ENCODE measurements around the gene CDKAL1. TPM values are rescaled to one million over a fixed set of nuclear protein-coding genes. Genes with fewer than 3 reads are reported as not detected.

The CDKAL1 gene
- total and polyA plus RNA-seq, 9 of the 15 experiments (the other 6 are each of a cell fraction or from before 2014, with no cell fraction given) = 11.2 to 36.3 (median 20.1) TPM

DNA sequence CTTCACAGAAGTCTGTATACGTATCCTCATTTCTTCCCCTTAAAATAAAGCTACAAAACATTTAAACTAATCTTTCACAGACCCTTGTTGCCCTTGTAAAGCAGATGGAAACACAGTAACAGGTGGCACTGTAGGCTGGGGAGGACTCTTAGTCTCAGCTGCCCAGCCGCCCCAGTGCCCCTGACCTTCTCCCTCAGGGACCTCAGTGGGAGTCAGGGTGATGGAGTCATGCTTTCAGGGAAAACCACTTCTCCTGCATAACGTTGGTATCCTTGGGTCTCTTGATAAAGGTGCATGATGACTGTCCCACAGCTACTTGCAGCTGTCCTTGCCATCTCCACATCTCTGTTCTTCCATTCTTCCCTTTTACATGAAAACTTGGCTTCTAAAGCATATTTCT lies 198.6 kb downstream of the CDKAL1 start (continued):
- TF ChIP-seq, protein P1, sequence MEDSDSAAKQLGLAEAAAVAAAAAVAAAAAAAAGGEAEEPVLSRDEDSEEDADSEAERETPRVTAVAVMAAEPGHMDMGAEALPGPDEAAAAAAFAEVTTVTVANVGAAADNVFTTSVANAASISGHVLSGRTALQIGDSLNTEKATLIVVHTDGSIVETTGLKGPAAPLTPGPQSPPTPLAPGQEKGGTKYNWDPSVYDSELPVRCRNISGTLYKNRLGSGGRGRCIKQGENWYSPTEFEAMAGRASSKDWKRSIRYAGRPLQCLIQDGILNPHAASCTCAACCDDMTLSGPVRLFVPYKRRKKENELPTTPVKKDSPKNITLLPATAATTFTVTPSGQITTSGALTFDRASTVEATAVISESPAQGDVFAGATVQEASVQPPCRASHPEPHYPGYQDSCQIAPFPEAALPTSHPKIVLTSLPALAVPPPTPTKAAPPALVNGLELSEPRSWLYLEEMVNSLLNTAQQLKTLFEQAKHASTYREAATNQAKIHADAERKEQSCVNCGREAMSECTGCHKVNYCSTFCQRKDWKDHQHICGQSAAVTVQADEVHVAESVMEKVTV (CRISPR knock-in tag; IDR thresholded peaks at IDR 0.05) = no peak
- no peak for TF ChIP-seq TRIM24 (IDR thresholded peaks at IDR 0.05)
- TF ChIP-seq KHSRP (IDR thresholded peaks at IDR 0.05) = no peak

DNA sequence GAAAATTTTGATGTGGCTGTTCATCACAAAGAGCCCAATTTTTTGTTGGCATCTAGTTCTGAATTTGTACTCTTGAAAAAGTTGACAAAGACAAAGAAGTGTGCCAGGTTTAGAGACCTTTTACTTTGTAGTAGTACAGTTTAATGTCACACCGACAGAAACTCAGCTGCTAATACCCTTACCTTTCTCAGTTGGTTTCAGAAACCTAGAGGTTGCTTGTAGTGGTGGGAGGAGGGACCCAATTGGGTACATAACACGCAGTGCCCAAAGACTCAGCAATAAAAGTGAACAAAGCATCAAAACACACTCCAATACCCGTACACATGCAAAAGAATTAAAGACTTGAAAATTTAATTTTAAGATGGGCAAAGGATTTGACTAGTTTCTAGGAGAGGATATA lies 203.7 kb downstream of the CDKAL1 start:
- ChIA-PET POLR2A (interaction anchor here (0.9 kb wide), 1 partner anchor 22 kb away, joined by 5 read pairs; no protein-coding TSS in a partner anchor), CTCF (ENCODE audit: low intra/inter-chr PET ratio) (no interaction called here)
- Histone ChIP-seq H3K9me3 (replicated peaks; ENCODE audit: control insufficient read depth, insufficient read depth, low read depth, low read length) (no peaks in the 10 kb centered on the region), H4K20me1 (replicated peaks; ENCODE audit: control insufficient read depth, insufficient read depth, low read length) (no peaks in the 10 kb centered on the region), H2AFZ (ENCODE audit: low read depth, low read length) (no peak overlapping the region), H3K79me2 (ENCODE audit: control insufficient read depth, insufficient read depth, low read length) (no peaks in the 10 kb centered on the region), H3K27me3 (ENCODE audit: control insufficient read depth in 2 of 2, insufficient read depth in 2 of 2, low read length in 2 of 2) (no peaks in the 10 kb centered on the region), H3K9me1 (ENCODE audit: control insufficient read depth, insufficient read depth, low read length) (no peaks in the 10 kb centered on the region), H3K4me3 (no peak overlapping the region), H3K4me2 (ENCODE audit: insufficient read depth, low read length) (no peak overlapping the region), H3K9ac (ENCODE audit: insufficient read depth in 1 of 2, low read depth in 2 of 2, low read length in 2 of 2) (no peak overlapping the region), H3K4me1 (replicated peaks in 1 of 2; ENCODE audit: control insufficient read depth in 2 of 2, insufficient read depth in 2 of 2, low read length in 2 of 2) (no peaks in the 10 kb centered on the region), H3K27ac (ENCODE audit: extremely low read depth, low read depth, low read length) (no peak overlapping the region), H3K36me3 (ENCODE audit: control insufficient read depth, insufficient read depth, low read length) (peaks cover 2% of the 10 kb centered on the region; the same call in 2 of the 3 replicates)
- DNase-seq (ENCODE audit: extremely low read depth in 1 of 4, low spot score in 3 of 4) = no peak
- TF ChIP-seq TCF3 (CRISPR knock-in tag; IDR thresholded peaks at IDR 0.05) (no peak), TGIF2 (CRISPR knock-in tag; IDR thresholded peaks at IDR 0.05) (no peak), SMAD1 (IDR thresholded peaks at IDR 0.05; ENCODE audit: low read depth, low read length, partially characterized antibody) (no peak), DIDO1 (tag; IDR thresholded peaks at IDR 0.05; ENCODE audit: low read depth) (no peak), NR4A1 (CRISPR knock-in tag; IDR thresholded peaks at IDR 0.05) (no peak), NR4A1 (tag; IDR thresholded peaks at IDR 0.05) (no peak), SMARCB1 (IDR thresholded peaks at IDR 0.05; ENCODE audit: insufficient read length, low read depth) (no peak)
- ATAC-seq = no peak
- 61% methylated on average over 3 of the region's 3 CpGs for WGBS (ENCODE audit: insufficient coverage, low coverage, missing lambda C conversion rate)
- BruUV-seq (replicated peaks) = no TSS peak
- intact Hi-C loops (cut with micrococcal nuclease) (no loop called here), in situ Hi-C loops (cut with MboI) (no loop called here)
- FAIRE-seq = no peak

Data from K562 (cell line).